Left ventricle myocardium superior (tissue), 1 donor: Measurements from ENCODE around the gene NPVF. TPM values are rescaled to one million over a fixed set of nuclear protein-coding genes. Genes with fewer than 3 reads are reported as not detected.

Source experiments
- ATAC-seq: fragments of 200-7000 bp; cut with Tn5 transposase; one replicate; pipeline ENCODE4 v1.9.1; 2020; ENCODE audit warnings: mild to moderate bottlenecking, moderate library complexity
- DNase-seq: peaks from one replicate; pipeline ENCODE4 v3.0.0-alpha.2; 2020
- intact Hi-C: fragments of 100-400 bp; cut with micrococcal nuclease; formaldehyde crosslinking; loops from one replicate; pipeline ENCODE4 v1.11.0; 2022
- long read RNA-seq: library from polyadenylated mRNA; unstranded; transcript quantifications from one replicate; pipeline ENCODE4 v2.0.0, GENCODE V29; 2021
- total RNA-seq: library from RNA; stranded (reverse); fragmentation: NEBNext Ultra II Directional; extraction: Animal tissue kit (Norgen Biotek cat#: 25700); gene quantifications from one replicate; pipeline ENCODE4 v1.2.1, GENCODE V29; 2021
- donor health status: DM: no; HTN: yes; CAD: no; lungs with severe emphysema.

The NPVF gene, protein sequence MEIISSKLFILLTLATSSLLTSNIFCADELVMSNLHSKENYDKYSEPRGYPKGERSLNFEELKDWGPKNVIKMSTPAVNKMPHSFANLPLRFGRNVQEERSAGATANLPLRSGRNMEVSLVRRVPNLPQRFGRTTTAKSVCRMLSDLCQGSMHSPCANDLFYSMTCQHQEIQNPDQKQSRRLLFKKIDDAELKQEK
- total RNA-seq, result not detected
- long read RNA-seq, result 0 reads

DNA sequence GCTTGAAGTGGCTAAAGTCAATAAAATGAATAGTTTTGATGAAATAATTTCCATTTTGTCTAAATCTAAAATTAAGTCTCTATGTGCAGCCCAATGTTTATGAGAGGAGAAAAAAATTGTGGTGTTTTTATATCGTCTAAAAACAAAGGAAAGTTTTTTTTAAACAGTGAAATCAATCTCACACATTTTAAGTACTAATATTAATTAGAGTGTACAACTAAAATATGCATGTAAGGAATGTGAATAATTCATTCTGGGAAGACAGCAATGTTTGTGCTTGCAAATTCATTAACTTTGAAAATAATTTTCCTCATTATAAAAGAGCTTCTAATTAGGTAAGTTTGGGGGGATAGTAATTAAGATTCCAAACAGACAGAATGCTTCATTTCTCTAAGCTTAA, at the start of gene NPVF:
NPVF (minus strand) TSS at position 101 of the 400 bp plus-strand sequence; CDS start at position 54, 47 bp downstream.
- ATAC-seq, result no peak
- intact Hi-C loops, result no loop called here
- DNase-seq, result no peak

- intact Hi-C loops, result no loop called here
- DNase-seq (no peak), ATAC-seq (no peak)
Observed at GRCh38 chr7:25272265-25272664, 44.0 kb upstream of the NPVF start.

DNA sequence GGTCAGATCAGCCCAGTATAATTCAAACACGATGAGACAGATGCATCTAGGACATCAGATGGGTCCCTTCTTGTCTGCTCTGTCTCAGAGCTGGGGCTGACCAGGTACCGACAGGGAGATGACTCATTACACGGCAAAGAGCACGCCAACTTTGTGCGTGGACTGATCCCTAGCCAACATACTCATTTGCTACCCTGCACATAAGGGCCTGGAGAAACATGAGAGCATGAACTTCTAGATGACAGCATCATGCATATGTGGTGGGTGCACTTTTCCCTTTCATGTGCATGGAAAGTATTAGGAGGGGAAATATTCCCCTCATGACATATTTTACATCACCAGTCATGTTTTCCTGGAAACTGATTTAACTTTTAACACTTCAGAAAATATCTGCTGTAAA, 35.1 kb upstream of the NPVF start:
- intact Hi-C loops, result loop anchor here (5.0 kb wide), 1 partner anchor 304 kb away; no protein-coding TSS in a partner anchor

DNA sequence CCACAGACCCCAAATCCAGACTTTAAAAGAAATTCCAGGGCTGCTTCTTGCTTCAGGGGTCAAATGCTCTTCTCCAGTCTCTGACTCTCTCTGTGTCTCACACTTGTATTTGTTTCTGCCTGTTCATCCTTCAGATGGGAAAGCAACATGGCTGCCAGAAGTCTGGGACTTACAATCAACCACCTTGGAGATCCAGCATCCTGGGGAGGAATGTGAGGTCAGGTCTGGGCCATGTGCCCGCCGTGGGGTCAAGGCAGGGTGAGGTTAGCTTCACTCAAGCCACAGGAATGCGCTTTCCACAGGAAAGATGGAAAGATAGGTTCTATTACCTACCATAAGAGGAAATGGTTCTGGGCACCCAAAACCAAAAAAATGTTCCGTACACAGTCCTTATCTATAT, 34.3 kb upstream of the NPVF start:
- no peak for ATAC-seq
- intact Hi-C loops, result loop anchor here (5.0 kb wide), 1 partner anchor 305 kb away; no protein-coding TSS in a partner anchor
- DNase-seq, result no peak

More for the DNA sequence above, 35.1 kb upstream of the NPVF start:
- no peak for DNase-seq
- ATAC-seq, result no peak

- intact Hi-C loops, result loop anchor here (2.0 to 5.0 kb wide), 2 partner anchors 125 to 306 kb away; no protein-coding TSS in a partner anchor
Observed at GRCh38 chr7:25261545-25262140, 33.4 kb upstream of the NPVF start.

DNA sequence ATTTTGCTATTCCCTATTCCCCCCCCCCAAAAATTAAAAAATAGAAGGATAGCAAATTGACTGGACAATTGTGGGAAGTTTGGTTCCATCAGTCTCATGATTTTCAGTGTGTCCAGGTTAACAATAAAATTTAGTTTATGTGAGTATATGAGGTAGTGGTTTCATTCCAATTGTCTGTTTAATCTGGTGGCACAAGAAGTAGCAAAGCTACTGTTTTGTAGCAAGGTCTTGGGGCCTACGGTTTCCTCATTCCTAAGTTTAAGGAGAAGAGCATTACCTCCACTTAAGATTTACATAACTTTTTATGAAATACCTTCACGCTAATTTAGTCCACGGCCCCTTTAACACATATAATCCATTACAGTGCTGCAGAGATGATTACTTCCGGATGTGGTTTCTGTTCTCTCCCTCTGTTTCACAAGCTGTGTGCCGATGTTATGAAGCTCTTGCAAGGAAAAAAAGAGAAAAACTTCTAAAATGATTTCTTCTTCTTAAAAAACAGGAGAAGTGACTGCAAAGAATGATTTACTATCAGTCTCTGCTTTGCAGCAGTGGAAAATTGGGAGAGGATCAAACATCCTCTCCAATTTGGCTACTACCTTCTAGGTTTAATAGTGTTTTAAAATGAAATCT, 32.7 kb upstream of the NPVF start:
- ATAC-seq (no peak), DNase-seq (no peak)
- intact Hi-C loops, result loop anchor here (2.0 to 5.0 kb wide), 2 partner anchors 126 to 306 kb away; no protein-coding TSS in a partner anchor

More at GRCh38 chr7:25261545-25262140, 33.4 kb upstream of the NPVF start:
- no peak for DNase-seq
- no peak for ATAC-seq

- intact Hi-C loops, result loop anchor here (2.0 to 5.0 kb wide), 2 partner anchors 127 to 308 kb away; no protein-coding TSS in a partner anchor
- DNase-seq, result peak; percentile 46
- ATAC-seq, result peak; percentile 79
Observed at GRCh38 chr7:25259487-25260243, 31.4 kb upstream of the NPVF start.

DNA sequence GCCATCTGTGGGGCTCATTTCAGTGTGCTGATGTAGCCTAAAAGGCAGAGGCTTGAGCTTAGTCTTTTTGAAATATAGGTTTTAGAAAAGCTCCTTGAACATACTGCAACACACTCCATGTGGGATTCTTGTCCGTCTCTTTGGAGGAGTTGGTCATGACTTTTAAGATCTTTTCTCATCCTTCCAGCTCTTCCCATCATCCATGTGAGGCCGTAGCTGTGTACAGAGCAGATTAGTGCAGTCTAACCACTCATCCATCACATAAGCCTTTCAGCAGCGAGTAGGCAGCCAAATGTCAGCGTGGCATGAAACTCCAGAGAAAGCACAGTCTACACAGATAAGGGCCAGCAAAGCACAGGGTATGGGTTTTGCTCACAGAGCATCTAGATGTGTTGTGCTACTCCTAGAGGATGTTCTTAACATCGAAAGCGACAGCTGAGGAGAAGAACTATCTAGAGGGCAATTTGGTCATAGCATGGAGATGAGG, 28.1 kb upstream of the NPVF start:
- ATAC-seq, result peak; percentile 71
- no peak for DNase-seq
- intact Hi-C loops, result no loop called here

DNA sequence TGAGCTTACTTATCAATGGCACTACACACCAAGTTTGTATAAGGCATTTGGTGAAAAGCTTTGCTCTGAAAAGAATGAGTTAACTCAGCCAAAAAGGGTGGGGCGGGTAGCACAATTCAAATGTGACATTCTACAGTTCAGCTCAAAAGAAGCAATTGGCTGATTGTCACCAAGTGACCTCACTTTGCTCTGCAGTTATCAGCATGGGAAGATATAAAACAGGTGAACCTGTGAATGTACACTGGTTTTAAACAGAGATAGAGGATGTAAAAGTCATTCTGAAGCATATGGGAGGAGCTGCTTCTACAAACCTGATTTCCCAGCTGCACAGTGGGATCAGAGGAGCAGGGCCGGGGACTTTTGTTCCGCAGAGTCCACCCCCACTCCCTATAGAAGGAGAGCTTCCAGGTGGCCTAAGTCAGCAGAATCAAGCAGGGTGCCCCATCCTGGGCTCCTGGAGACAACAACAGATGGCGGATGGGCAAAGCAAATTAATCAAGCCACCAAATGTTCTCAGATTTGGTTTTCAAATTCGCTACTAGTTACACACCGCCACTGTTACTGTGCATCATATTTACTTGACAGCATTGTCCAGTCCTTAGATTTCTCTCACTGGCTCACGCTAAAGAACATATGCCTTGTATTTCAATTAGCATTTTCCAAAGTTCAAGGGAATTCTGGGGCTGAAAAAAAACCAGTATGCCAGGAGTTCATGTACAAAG, 27.5 kb upstream of the NPVF start:
- DNase-seq (no peak), ATAC-seq (no peak)
- intact Hi-C loops, result no loop called here

GRCh38 chr7:25254604-25255003, 26.3 kb upstream of the NPVF start:
- intact Hi-C loops, result no loop called here
- DNase-seq (no peak), ATAC-seq (no peak)

DNA sequence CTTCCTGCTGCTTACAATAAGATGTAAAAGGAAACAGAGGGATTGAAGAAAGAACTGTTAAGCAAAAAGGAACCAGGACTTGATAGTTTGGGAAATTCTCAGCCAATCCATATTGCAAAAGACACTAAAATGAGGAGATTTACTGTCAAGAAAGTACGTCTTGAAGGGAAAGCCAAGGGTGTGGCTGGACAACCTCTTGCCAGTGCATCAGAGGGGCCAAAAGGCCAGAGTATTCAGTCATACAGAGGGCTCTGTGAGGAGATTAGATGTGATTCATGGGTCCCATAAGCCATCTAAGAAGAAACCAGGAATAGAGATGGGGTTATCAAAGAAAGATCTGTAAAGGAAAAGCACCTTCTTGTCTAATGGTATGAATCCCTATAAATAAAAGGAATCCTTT, 25.4 kb upstream of the NPVF start:
- no peak for ATAC-seq
- no peak for DNase-seq
- intact Hi-C loops, result no loop called here

DNA sequence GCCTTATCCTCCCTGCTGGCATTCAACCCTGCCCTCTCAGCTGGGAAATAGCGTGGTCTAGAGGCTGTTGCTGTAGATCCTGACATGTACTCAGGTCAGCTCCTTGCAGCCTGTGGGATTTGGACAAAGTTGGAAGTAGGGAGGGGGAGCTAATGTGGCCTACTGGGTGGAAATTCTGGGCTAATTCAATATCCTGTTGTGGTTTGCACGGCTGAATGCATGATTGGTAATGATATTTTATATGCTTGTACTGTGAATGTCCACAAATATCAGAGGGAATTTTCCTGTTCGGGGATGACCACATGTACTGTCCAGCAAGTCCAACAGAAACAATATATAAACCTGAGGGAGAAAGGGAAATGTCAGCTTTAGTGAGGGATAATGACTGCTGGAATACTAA, 22.1 kb upstream of the NPVF start:
- intact Hi-C loops, result no loop called here
- no peak for ATAC-seq
- DNase-seq, result no peak

DNA sequence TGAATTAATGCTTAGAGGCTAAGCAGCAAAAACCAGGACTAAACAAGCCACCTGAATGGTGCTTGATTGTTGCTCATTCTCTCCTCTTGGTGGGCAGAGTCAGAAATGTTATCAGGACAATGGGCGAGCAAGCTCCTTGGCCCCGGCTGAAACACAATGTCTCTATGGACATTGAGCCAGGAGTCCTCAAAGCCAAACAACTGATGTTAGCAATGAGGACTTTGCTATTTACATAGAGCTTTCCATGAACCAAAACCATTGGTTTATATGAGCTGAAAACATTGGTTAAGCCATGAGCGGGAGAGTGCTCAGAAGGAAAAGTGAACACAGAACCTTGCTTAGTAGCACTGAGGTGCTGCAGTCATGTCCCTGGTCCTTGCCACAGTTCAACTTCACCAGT, 21.5 kb upstream of the NPVF start:
- intact Hi-C loops, result no loop called here
- no peak for ATAC-seq
- no peak for DNase-seq

DNA sequence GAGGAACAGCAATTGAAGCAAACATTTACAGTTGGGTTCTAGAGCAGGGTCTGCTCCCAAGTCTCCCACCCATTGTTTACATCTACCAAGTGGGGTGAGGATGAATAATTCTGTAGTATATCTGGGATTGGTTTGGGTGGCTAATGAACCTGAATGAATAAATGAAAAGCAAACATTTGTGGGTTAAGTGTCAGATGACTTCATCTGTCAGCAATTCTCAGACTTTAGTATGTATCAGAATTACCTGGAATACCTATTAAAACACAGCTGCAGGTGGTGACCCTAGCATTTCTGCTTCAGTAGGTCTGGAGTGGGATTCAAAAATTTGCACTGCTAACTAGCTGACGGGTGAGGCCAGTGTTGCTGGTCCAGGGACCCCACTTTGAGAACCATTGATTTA, 18.0 kb upstream of the NPVF start:
- DNase-seq, result no peak
- no peak for ATAC-seq
- intact Hi-C loops, result no loop called here

- intact Hi-C loops, result no loop called here
- ATAC-seq (no peak), DNase-seq (no peak)
Observed at GRCh38 chr7:25244254-25245033, 16.2 kb upstream of the NPVF start.

DNA sequence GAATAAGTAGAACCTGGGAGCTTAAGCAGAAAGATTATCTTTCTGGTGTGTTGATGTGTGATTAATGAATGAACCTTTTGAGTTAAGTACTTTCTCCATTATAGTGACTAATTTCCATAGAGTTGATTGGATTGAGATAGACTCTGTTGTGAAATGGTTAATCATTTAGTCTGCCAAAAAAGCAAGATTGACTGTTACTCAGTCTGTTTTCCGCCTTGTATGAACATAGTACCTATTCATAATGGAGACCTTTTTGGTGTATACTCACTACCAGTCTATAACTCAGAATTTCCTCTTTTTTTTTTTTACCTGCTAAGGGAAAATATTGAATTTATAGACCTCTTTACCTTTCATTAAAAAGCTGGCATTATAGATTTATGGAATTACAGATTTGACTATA, 14.4 kb upstream of the NPVF start:
- intact Hi-C loops, result no loop called here
- ATAC-seq, result no peak

GRCh38 chr7:25240896-25241295, 12.6 kb upstream of the NPVF start:
- ATAC-seq, result no peak
- intact Hi-C loops, result no loop called here
- no peak for DNase-seq

More for the DNA sequence above, 14.4 kb upstream of the NPVF start:
- no peak for DNase-seq

- DNase-seq, result peak; percentile 34
- intact Hi-C loops, result no loop called here
- ATAC-seq, result peak; percentile 91
Observed at GRCh38 chr7:25240340-25240739, 12.1 kb upstream of the NPVF start.
